ENCODE measurements around the gene AQP1. TPM values are rescaled to one million over a fixed set of nuclear protein-coding genes. Genes with fewer than 3 reads are reported as not detected.

AQP1 gene
- total and polyA plus RNA-seq, 4 donors: 8.9 to 76.3 (median 23.5) TPM

- Histone ChIP-seq H3K27ac (ENCODE audit: low read depth in 1 of 2, low read length in 2 of 2) (no peak overlapping the region), H3K4me1 (ENCODE audit: control insufficient read depth in 4 of 4, insufficient read depth in 4 of 4, low read length in 3 of 4) (peaks cover 0 to 4% (median under 1%) of the 10 kb centered on the region in 4 donors), H3K4me3 (ENCODE audit: low read depth in 1 of 3, low read length in 3 of 3) (no peak overlapping the region), H3K9ac (ENCODE audit: low read depth in 1 of 2, low read length in 2 of 2) (no peak overlapping the region), H3K9me3 (ENCODE audit: control insufficient read depth in 4 of 4, low read length in 3 of 4) (no peaks in the 10 kb centered on the region), H3K27me3 (ENCODE audit: control insufficient read depth in 4 of 4, insufficient read depth in 4 of 4, low read length in 3 of 4) (no peaks in the 10 kb centered on the region), H3K36me3 (ENCODE audit: control insufficient read depth in 4 of 4, insufficient read depth in 3 of 4, low read depth in 1 of 4, low read length in 3 of 4) (no peaks in the 10 kb centered on the region)
- no peak for DNase-seq (ENCODE audit: low spot score)
- TF ChIP-seq EGR1 (IDR thresholded peaks at IDR 0.05; ENCODE audit: low read depth in 2 of 2) (no peak), REST (IDR thresholded peaks at IDR 0.05) (no peak), YY1 (IDR thresholded peaks at IDR 0.05) (no peak), RXRA (IDR thresholded peaks at IDR 0.05) (no peak), GABPA (IDR thresholded peaks at IDR 0.05 in 1 of 2, conservative IDR thresholded peaks at IDR 0.05 in 1 of 2) (no peak), FOXA1 (IDR thresholded peaks at IDR 0.05) (no peak), JUND (IDR thresholded peaks at IDR 0.05) (no peak), HNF4G (IDR thresholded peaks at IDR 0.05) (no peak), FOXA2 (IDR thresholded peaks at IDR 0.05) (no peak), SP1 (IDR thresholded peaks at IDR 0.05) (no peak), ZBTB33 (IDR thresholded peaks at IDR 0.05) (no peak), ATF3 (IDR thresholded peaks at IDR 0.05) (no peak), NR2F2 (IDR thresholded peaks at IDR 0.05) (no peak), RAD21 (IDR thresholded peaks at IDR 0.05) (no peak), HNF4A (conservative IDR thresholded peaks at IDR 0.05) (no peak), TAF1 (conservative IDR thresholded peaks at IDR 0.05) (no peak), MAX (IDR thresholded peaks at IDR 0.05) (no peak), CTCF (IDR thresholded peaks at IDR 0.05; ENCODE audit: low read depth, low read length, missing input control) (no peak)
- whole genome bisulfite sequencing: 92% methylated on average over 5 of the region's 5 CpGs
These were observed 36.9 kb upstream of the AQP1 start for GRCh38 chr7:30874656-30875302.
